Measurements from ENCODE around the gene PBRM1.

Gene PBRM1

DNA sequence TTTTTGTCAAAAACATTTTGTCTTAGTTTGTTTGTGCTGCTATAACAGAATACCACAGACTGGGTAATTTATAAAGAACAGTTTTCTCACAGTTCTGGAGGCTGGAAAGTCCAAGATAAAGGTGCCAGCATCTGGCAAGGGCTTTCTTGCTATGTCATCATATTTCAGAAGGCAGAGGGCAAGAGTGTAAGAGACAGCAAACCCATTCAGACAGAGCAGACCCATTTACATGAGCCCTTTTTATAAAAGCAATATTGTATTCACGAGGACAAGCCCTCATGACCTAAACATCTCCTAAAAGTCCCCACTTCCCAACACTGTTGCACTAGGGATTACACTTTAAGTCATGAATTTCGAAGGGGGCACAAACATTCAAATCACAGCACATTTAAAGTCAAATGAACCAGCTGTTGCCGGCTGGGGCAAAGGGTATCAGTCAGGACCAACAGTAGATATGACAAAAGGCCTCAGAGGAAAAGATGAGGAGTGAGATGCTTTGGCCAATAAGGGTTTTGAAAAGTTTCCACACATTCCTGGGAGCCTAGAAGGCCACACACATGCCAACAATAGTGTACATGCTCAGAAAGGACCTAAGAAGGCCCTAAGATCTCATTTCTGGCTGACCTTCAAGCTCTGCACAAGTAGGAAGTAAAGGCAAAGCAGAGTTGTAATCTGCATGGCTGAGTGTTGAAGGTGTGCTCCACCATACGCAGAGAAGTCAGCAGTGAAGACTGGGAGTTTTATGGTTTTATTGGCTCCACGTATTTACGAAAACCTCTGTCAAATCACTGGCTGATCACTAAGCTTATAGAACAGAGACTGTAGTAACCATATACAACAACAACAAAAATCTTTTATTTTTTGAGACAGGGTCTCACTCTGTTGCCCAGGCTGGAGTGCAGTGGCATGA is 111.4 kb downstream of the PBRM1 start:
- DNase-seq (ENCODE audit: low read depth, low spot score), result no peak

DNA sequence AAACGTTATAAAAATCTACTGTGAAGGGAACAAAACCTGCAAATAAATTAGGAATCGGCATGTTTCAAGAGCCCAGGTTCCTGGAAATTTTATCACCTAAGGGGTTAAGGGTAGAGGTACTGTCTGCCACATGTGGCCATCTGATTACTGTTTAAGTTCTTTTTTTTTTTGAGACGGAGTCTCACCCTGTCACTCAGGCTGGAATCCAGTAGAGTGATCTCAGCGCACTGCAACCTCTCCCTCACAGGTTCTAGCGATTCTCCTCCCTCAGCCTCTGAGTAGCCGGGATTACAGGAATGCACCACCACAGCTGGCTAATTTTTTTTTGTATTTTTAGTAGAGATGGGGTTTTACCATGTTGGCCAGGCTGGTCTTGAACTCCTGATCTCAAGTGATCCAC is 113.5 kb downstream of the PBRM1 start:
- no peak for DNase-seq (ENCODE audit: low read depth, low spot score)

DNA sequence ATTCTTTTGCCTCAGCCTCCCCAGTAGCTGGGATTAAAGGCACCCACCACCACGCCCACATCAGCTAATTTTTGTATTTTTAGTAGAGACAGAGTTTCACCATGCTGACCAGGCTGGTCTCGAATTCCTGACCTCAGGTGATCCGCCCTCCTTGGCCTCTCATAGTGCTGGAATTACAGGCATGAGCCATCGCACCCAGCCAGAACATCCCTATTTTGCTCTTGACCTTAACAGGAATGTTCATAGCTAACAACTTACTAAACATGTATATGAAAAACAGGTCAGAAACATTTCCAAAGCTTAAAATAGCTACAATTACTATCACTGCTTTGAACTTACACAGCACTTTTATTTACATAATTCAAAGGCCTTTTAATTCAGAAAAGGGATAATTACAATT is 115.6 kb downstream of the PBRM1 start:
- no peak for DNase-seq (ENCODE audit: low read depth, low spot score)

DNA sequence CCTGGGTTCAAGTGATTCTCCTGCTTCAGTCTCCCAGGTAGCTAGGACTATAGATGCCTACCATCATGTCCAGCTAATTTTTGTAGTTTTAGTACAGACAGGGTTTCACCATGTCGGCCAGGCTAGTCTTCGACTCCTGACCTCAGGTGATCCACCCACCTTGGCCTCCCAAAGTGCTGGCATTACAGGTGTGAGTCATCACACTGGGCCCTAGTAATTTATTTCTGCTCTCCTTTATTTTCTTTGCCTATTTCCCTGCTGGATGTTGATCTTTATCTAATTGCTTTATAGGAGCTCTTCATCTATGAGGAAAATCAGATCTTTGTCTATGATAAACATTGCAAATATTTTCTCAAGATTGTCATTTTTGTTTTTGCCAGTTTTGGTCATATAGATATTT is 117.6 kb downstream of the PBRM1 start:
- DNase-seq (ENCODE audit: low read depth, low spot score), result no peak

DNA sequence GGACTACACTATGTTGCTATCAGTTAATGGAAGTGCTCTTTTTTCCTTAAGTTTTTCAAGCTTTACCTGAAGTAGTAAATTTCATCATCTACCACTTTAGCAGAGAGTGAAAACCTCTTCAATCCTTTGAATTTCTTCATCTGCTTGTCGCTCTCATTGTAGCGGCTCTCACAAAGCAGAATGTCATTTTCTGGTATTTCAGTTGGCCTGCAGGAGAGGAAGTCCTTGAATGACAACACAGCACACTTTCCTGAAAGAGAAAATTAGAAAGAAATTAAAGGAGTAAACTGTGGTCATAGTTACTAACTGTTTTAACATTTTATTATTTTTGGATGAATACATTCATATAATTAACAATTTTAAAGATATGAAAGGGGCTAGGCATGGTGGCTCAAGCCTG is 121.7 kb downstream of the PBRM1 start:
- DNase-seq (ENCODE audit: low read depth, low spot score), result no peak

DNA sequence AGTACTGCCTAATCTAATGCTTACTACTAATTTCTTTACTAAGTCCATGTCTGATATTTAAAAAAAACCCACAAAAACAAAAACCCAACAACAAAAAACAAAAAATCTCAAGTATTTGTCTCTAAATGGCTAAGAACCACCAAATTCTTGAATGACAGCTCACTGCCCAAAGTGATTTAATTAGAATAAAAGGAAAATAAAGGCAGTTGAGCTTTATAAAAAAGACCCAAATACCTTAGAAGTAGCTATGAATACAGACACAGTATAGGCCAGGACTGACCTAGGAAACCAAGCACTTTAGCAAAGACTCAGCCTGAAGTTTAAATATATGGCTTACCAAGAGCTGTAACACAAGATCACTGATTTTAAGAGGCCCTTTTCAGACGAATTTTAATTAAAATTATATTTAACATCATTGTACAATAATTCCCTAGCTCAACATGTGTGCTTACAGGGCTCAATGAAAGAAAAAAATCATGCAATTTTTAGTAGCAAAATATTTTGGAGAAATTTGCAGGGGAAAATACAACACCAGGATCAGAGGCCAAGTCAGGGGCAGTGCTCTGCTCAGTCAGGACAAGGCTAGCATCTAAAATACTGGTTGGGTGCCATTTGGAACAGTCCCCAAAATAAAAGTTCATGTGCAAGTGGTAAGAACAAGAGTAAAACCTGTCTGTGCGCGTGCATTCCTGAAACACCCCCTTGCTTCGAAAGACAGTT is 124.5 kb downstream of the PBRM1 start:
- DNase-seq (ENCODE audit: low read depth, low spot score), result no peak

DNA sequence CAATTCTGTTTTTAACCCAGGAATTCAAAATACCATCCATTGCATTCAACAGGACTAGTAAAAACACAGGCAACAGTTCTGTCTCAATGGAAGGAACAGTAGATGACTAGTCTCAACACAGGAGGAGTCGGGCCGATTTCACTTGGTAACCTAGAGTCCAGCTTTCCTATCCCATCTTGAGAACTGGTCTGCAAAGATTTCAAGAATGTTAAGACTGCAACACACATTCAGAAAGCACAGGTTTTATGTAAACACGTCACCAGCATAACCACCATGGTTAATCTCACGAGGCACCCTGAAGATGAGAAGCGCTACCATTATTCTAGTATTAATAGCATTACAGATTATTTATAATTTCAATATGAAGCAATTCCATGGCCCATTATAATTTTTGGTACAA is 127.3 kb downstream of the PBRM1 start:
- DNase-seq (ENCODE audit: low read depth, low spot score), result no peak

DNA sequence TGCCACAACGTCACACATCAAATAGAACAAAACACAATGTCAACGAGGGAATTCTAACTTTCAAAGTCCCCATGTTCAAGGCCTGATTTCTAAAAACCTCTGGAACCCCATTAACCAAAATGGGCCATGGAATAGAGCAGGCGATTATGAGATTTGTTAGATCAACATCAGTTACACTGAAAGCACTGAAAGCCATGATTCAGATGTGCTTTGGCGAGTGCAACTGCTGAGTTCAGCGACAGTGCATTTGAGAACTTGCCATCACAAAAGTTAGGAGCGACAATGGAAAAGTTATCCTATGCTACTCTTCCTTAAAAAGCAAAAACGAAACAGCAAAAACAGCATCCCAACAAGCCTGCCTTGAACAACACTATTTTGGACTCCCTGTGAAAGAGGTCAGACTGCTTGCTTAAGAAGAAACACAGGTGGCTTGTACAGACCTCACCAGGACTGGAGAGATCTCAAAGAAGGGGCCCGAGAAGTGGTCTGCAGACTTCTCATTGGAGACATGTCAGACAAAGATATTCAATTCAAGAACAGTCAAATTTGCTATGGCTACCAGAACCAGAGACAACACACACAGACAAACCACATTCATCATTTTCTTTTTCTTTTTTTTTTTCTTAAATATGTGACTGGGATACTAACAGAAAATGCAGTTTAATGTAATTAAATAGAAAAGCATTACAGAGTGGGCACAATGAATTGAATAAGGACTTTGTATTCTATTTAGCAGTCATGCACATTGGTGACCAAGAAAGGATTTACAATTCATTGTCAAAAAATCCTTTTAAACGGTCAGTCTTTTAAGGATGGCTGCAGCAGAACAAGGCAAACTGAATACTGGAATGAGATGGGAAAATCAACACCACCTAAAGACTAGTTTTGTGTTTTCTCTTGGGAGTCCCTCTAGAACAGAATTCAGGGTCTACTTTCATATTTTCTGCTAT is 128.4 kb downstream of the PBRM1 start:
- no peak for DNase-seq (ENCODE audit: low read depth, low spot score)

DNA sequence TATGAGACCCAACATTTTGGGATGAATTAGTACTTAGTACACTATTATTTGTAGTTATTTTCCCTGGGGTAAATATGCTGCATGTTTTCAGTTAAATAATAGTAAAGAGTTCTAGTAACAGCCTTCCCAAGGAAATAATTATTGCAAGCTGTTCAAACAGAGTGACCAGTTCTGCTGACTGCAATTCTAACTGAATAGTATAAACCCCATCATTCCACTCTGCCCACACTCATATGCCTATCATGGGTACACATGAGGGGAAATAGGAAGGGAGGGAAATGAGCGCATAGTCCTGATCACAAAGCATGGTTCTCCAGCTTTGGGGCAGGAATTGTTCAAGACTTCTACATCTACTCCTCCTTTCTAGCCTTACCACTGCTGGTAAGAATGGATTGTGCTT is 130.7 kb downstream of the PBRM1 start:
- DNase-seq (ENCODE audit: low read depth, low spot score), result no peak

DNA sequence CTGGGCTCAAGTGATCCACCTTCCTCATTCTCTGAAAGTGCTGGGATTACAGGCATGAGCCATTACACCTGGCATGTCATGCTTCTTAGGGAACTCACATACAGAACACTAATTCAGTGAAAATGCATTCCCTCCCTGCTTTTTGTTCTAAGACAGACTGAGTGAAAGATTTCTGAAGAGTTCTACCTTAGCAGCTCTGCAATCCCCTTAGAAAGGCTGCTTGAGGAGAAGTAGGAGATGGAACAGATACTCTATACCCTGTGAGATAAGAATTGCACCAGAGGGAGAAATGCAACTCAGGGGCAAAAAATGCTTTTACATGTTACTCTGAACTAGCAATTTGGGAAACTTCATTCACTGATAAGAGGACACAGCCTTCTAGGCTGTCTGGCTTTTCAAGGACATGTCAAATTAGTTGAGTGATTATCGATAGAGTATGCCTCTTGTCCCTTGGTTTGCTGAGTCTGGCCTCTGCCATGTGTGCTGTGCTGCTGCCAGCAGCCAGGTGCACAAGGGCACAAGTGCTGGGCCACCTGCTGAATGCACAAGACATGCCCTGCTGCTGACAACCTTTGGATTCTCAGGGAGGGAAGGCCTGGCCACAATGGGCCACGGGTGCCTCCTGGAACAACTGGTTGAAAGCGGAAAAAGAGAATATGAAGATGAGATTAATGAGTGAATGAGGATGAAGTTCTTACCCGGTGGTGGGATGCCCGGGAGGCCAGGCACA is 131.5 kb downstream of the PBRM1 start:
- no peak for DNase-seq (ENCODE audit: low read depth, low spot score)

DNA sequence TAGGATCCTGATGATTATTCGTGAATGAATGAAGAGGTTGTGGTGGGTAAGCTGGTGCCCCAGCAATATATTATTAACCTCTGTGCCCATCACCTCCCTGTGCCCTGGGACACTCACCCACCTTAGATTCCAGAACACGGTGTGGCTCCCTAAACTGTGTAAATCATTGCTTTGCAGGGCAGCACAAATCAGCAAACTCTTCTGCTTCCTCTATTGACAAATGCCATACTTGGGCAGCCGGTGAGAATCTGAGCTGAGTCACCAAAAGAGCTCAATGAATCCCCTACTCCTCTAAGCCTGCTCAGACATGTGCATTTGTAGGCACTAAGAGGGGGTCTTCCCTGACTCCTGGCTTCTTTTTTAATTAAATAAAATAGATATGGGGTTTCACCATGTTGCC is 133.6 kb downstream of the PBRM1 start:
- no peak for DNase-seq (ENCODE audit: low read depth, low spot score)

DNA sequence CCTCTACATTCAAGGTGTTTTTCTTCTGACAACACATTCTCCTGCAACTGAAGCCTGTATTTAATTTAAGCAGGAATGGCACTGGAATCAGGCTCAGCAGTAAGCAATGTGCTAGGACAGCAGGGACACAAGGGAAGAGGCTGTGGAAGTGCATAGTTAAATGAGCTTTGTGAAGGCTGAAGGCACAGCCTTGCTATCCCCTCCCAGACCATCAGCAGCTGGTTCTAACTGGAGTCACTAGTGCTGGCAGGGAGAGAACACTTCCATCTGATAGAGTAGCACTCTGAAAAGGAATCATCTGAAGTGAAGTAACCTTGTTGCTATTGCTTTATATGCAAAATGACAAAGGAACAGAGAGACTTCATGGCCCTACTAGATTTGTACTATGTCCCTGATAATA is 134.6 kb downstream of the PBRM1 start:
- no peak for DNase-seq (ENCODE audit: low read depth, low spot score)

DNA sequence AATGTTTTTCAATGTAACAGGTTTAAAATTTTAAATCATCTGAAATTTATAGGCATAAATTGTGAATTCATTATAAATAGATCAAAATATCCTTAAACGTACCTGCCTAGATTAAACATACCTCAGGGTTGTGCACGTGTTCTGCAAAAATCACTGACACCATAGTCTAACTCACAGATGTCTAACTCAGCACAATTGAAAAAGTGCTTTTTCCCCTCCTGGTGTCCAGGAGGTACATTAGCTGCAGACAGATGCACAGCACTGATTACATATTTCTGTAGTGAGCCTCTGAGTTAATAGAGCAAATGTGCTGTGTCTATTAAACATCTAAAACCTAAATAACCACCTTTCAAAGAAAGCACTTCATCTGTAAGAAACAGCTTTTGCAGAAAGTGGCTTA is 138.6 kb downstream of the PBRM1 start:
- DNase-seq (ENCODE audit: low read depth, low spot score), result no peak

DNA sequence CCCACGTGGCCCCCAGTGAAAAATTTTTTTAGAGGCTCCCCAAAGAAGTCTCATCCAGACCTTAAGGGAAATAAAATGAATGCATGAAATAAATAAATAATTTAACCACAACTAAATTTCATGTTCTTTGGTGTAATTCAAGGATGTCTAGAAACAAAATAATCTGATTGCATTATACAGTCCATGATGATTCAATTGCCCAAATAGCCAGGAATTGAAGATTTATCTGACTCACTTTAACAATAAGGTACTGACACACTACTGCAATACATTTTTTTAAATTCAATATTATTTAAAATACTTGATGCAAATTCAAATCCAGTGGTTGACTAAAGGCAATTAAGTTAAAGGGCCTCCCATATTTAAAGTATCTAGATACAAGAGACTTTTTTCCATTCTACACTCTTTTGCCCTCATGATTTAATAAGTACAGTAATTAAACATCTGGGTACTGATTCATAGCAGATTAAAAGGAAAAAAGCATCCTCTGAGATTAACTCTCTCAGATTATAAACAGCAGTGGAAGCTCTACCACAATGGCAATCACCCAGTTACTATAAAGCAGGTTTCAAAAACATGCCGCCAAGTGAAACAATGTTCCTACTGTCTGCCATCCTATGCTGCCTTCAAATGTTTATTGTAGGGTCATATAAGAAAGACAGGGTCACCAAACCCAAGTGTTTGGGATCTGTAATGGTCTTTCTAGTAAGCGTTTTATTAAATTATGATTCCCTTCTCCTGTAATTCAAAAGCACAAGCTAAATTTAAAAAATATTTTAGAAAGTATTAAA is 139.4 kb downstream of the PBRM1 start:
- DNase-seq (ENCODE audit: low read depth, low spot score), result no peak

DNA sequence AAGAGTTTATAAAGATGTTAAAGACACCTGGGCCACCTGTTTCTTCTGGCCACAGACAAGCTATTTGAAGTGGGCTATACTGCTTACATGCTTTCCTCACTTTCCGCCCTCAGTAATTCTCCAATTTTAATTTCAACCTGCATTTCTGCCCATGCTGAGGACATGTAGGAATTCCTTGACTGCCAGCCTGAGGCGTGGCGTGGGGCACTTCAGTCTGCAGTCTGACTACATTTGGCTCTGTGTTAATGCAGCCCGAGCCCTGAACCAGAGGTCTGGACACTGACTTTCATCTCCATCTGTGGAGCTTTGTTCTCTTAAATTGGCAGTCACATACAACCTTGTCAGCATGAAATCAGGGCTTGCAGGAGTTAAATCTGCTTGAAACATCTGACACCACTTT is 140.8 kb downstream of the PBRM1 start:
- DNase-seq (ENCODE audit: low read depth, low spot score), result no peak

DNA sequence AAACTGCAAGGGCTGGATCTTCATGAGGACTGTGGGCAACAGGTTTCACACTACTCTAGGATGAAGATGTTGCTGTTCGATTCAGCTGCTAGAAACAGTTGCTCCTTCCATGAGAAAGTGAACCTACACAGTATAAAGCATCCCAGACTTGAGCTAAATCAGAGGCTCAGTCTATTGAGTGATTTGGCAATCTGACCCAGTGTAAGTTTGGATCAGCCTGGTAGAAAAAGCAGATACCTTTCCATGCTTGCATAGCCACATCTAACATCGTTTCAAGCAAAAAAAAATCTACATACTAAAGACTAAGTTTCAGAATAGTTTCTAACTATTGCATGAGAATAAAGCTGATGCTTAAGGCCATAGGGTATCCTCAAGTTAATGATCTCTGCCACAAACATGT is 144.7 kb downstream of the PBRM1 start:
- DNase-seq (ENCODE audit: low read depth, low spot score), result no peak

DNA sequence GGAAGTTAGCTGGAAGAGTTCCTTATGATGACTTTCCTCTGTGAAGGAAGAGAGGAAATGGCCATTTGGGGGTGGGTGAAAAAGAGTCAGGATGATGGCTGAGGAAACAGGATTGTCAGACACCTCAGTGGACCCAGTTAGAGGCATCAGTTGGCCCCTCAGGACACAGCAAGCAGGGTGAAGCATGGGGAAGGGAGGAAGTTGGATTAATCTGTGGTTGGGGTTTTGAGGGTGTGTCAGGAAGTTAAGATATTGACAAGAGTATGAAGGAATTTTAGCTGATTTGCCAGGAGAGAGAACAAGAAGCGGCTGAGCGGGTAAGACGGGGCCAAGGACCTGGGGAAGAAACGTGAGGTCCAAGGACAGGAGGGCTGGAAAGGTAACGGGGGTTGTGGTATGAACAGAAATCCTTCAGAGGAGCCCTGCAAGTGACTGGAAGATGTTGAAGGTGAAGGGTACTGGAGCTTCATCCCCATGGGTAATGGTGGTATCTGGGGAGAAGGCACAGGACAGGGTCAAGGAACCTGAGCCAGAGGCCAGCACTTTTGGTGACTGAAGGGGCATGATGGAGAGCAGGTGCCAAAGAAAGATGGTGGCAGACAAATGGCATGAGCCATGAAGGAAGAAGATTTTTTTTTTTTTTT is 146.6 kb downstream of the PBRM1 start:
- DNase-seq (ENCODE audit: low read depth, low spot score), result no peak

DNA sequence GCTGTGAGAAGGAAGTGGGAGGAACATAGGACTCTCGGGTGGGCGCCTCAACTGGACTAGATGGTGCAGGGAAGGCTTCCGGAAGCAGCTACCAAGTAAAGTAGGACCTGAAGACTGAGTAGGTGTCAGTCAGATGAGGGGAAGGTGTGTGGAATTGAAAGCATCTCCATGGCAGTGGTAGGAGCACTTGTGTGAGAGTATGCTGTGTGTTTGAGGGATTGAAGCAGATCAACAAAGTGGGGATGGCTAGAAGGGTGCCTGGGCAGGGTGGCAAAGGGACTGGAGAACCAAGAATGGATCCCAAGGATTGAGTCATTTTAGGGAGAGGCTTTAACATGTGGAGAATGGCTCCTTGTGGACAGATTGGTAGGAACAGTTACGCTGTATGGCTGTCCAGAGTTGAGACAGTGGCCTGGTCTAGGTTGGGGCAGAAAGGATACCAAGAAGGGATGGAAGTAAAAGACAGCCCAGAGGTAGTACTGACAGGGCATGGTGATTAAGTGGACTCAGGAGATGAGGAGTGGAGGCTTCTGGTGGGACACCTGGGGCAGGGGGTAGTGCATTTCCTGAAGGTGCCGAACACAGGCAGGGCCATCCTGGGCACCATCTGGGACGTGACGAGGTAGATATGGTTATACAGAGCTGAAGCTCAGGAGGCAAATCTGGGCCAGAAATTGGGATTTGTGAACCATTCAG is 147.8 kb downstream of the PBRM1 start:
- no peak for DNase-seq (ENCODE audit: low read depth, low spot score)

DNA sequence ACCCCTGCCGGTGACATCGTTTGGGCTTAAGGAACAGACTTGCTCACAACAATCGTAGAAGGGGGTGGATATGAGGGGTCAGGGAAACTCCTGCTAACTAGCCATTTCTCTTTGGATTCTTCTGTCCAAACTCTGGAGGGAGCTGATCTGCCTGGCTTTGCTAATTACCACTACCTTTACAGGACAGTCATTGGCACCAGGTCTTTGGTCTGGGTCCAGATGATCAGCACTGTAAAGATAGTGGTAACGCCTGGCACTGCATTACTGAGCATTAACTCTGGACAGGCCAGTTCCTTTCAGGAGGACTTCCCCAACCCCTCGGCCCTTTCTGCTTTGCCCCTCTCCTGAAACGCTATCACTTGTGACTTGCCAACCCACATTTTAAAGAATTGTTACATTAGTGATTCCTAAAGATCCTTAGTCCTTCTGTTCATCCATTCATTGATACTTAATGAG is 148.5 kb downstream of the PBRM1 start:
- DNase-seq (ENCODE audit: low read depth, low spot score), result no peak

Measured in activated naive CD8-positive, alpha-beta T cell treated with anti-CD3 and anti-CD28 coated beads, Interleukin-2, amount 50 U/mL, for 16 hours (primary cell).